Stimulated activated CD8-positive, alpha-beta memory T cell treated with anti-CD3 and anti-CD28 coated beads, Interleukin-7, amount 100 ng/mL, for 4 hours (primary cell): Measurements from ENCODE around the gene UAP1L1.

Experiments
- DNase-seq, 2 donors: peaks; one replicate each; pipeline ENCODE4 v3.0.0-alpha.2; 2020; ENCODE audit warnings: low read depth in 2 of 2

The UAP1L1 gene

GRCh38 chr9:137097761-137098462 lies 20.6 kb downstream of the UAP1L1 start:
- no peak for DNase-seq

GRCh38 chr9:137099231-137099630 lies 21.9 kb downstream of the UAP1L1 start:
- no peak for DNase-seq

GRCh38 chr9:137103206-137103999 lies 26.1 kb downstream of the UAP1L1 start:
- no peak for DNase-seq

GRCh38 chr9:137105814-137106661 lies 28.7 kb downstream of the UAP1L1 start:
- DNase-seq: no peak

- DNase-seq: no peak
Observed at GRCh38 chr9:137106662-137107250, 29.4 kb downstream of the UAP1L1 start.

GRCh38 chr9:137107312-137107921 lies 30.1 kb downstream of the UAP1L1 start:
- no peak for DNase-seq

- no peak for DNase-seq
Observed at GRCh38 chr9:137107982-137108381, 30.7 kb downstream of the UAP1L1 start.

GRCh38 chr9:137108608-137109249 lies 31.4 kb downstream of the UAP1L1 start:
- DNase-seq: no peak

GRCh38 chr9:137109250-137110146 lies 32.2 kb downstream of the UAP1L1 start:
- DNase-seq: no peak

GRCh38 chr9:137110147-137110910 lies 33.0 kb downstream of the UAP1L1 start:
- no peak for DNase-seq

GRCh38 chr9:137110911-137111787 lies 33.8 kb downstream of the UAP1L1 start:
- DNase-seq: no peak

GRCh38 chr9:137111788-137112563 lies 34.7 kb downstream of the UAP1L1 start:
- DNase-seq: no peak

- DNase-seq: no peak
Observed at GRCh38 chr9:137112564-137113384, 35.5 kb downstream of the UAP1L1 start.

- DNase-seq: peak in 1 of 2 donors; percentile 24
Observed at GRCh38 chr9:137113385-137114159, 36.3 kb downstream of the UAP1L1 start.

GRCh38 chr9:137114220-137114612 lies 36.9 kb downstream of the UAP1L1 start:
- DNase-seq: no peak
